GM21367 (cell line): Measurements from ENCODE around the gene ARHGEF1.
"Not testable (repeated sequence)": the region's sequence is repeated elsewhere in the genome, so short reads cannot be mapped to it uniquely, and the experiment has no call there.

Experiments used
- ATAC-seq: cut with Tn5 transposase; IDR thresholded peaks from one replicate; pipeline ENCODE4 v1.9.1; 2021; ENCODE audit not compliant: unreplicated experiment

Gene ARHGEF1

DNA sequence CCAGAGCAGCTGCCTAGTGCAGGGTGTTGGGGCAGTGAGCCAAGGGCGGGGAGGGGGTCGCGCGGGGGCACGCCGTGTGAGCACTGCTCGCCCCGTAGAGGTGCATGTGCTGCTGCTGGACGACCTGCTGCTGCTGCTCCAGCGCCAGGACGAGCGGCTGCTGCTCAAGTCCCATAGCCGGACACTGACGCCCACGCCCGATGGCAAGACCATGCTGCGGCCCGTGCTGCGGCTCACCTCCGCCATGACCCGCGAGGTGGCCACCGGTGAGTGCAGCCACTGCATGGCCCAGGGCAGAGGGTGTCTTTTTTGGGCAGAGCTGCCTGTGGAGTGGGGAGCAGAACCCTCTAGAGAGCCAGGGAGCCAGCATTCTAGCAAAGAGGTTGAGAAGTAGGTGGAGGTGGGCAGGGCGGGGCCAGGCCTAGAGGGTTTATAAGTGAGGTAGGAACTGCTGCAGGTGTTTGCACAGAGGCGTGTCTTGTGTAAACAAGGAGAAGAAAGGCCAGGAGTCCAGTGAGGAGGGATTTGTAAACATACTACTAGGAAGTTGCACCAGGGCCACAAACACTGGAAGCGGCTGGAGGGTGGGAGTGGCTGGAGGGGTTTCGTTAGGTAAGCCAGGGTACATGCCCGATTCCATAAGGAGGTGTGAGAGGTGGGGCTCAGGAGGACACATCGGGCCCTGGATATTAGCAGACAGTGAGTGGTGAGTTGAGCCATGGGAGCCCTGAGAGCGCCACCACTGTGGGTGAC lies 21.3 kb downstream of the ARHGEF1 start:
- ATAC-seq = no peak

- no peak for ATAC-seq
Measured at GRCh38 chr19:41905273-41906002, 22.5 kb downstream of the ARHGEF1 start.

GRCh38 chr19:41906271-41906670 lies 23.3 kb downstream of the ARHGEF1 start:
- no peak for ATAC-seq

GRCh38 chr19:41906916-41907680 lies 24.1 kb downstream of the ARHGEF1 start:
- no peak for ATAC-seq

- no peak for ATAC-seq
Measured at GRCh38 chr19:41907994-41908615, 25.1 kb downstream of the ARHGEF1 start.

DNA sequence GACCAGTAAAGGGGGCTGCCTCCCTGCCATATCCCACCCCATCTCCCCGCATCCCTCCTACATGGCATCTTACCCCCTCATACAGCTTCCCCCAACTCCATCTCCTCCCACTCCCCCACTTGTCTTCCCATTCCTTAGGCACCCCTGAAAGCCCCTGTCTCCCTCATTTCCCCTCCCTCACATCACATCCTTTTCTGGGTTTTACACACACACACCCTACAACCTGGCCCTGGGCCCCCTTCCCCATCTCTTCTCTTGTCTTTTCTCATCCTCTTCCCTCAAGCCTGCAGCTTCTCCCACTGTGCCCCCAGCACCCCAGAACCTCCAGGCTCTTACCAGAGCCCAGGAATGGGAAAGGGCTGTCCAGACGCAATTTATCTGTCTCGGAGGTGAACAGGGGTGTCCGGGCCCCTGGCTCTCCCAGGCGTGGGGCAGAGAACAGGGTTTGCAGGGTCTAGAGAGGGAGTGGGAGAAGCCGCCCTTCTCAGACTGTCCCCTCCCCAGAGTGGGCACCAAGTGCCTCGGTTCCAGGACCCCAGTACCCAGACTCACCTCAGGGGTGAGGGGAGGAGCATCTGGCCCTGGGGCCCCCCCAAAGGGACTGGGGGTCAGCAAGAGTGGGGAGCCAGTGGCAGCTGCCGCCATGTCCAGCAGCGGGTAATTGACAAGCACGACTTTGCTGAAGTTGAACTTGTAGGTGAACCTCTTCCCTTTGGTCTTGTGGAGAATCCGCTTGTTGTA lies 25.9 kb downstream of the ARHGEF1 start:
- no peak for ATAC-seq

- ATAC-seq = no peak
Measured at GRCh38 chr19:41909706-41910105, 26.7 kb downstream of the ARHGEF1 start.

DNA sequence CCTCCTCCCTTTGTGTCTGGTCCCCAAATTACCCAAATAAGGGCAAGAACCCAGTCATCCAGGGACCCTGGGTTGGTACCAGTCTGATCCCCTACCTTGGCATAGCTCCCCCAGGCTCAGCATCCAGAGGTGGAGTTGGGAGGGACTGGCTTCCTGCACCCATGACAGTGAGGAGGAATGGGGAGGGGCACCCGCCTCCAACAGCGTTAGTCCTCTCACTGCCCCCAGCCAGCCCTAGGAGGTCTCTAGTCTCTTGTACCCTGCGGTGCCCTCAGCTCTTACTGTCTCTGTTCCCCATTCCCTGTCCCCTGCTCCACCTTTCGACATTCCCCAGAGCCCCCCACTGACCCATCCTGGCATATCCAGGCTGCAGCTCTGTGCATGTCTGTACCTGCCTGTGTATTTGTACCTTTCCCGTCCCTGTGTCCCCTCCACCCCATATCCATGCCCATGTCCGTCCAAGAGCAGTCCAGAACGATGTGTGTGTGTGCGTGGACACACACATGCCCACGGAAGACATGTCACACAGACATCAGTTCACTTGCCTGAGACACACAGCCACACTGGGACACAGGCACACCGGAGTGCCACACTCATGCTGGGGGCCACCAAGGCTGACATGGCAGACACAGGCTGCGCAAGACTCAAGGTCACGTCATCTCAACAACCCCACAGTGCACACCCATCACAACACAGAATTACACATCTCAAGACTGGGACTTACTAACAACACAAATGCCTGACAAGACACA lies 27.4 kb downstream of the ARHGEF1 start:
- no peak for ATAC-seq

DNA sequence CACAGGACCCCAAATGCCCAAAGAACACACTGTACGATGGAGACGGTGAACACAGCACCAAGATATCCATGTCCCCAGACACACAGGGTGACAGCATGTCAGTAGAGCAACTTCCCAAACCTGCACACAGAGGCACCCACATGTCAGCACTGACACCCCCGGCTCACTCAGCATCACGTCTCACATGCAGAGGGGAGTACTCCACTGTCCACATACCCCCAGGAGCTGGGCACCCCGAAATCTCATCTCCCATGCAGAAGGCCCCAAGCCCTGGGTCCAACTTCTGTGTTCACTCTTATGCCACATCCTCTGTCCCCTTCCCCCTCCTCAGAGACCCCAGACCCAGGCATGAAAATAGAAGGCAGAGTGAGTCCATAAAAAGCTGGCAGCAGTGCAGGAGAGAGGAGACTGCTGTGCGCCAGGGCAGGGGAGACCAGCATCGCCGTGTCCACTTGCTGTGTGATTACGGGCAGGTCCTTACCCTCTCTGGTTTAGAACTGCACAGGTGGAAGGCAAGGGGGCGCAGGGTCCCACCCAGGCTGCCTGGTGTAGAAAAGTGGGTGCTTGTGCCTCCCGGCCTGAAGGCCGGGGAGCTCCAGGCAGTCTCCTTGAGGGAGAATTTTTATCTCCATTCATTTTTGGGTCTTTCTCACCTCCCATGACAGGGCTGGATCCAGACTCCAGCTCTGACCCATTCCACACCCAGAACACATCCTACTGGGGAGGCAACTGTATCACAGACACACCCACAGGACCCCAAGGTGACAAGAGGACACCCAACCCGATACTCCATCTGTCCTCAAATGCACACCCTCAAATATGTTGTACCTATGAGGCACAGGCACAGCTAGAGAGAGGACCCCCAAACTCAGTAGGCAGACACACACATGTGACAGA lies 28.3 kb downstream of the ARHGEF1 start:
- no peak for ATAC-seq

DNA sequence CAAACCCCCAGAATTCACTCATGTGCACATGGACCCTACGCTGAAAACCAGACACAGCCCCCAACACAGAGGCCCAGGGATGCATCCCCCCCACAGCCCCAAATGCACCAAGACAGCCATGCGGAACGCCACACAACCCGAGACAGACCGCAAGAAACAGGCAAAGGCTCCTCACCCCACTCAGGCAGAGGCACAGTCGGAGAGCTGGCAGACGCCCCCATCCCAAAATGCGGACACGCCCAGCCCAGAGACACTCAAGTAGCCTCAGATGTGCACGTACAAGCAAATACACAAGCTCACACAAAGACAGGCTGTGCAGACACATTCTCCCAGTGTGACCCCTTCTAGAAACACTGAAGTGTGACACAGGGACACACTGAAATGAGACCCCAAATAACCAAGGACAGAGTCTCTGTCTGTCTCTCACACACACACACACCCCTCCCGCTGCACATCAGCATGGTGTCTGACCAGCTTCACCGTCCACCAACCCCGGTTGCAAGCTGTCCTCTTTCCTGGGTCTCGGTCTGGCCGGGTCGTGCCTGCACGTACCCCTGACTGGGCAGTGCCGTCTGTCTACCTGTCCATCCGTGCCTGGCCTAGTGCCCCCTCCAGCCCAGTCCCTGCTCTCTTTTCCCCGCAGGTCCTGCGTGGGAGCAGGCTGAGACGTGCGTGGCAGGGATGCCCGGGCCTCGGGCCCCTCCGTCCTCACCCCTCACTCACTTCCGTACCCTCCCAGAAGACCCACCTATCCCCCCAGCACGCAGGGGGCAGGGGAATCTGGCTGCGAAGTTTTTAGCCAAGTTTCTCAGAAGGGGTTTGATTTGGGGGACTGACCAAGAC lies 29.1 kb downstream of the ARHGEF1 start:
- ATAC-seq = no peak

GRCh38 chr19:41912899-41913537 lies 30.0 kb downstream of the ARHGEF1 start:
- ATAC-seq = no peak

- no peak for ATAC-seq
Measured at GRCh38 chr19:41913538-41914423, 30.8 kb downstream of the ARHGEF1 start.

GRCh38 chr19:41914424-41914834 lies 31.4 kb downstream of the ARHGEF1 start:
- ATAC-seq = not testable (repeated sequence)

DNA sequence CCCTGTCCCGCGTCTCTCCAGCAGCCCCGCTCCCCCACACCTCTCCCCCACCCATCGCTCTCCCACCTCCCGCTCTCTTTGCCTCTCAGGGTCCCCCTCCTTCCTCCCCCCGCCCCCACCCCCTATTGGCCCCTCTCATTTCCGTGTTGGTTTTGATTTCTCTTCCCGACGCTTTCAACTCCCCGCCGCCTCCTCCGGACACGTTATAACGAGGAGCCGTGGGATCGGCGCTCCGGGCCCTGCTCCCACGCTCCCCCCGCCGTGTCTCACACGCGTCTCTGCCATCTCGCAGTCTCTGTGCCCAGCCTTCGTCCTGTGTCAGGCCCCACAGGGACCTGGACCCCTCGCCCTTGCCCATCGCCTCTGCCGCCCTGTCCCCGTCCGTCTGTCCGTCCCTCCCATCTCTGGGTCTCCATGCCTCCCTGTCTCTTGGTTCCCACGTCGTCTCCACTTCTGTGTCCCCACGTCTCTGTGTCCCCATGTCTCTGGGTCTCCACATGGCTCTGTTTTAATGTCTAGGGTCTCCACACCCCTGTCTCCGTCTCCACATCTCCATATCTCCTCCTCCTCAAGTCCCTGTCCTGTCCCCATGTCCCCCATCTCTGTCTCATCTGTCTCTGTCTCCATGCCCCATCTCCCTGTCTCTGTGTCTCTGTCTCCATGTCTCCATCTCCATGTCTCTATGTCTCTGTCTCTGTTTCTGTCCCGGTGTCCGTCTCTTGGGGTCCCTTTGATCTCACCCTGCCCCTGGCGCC lies 32.2 kb downstream of the ARHGEF1 start:
- ATAC-seq = no peak

GRCh38 chr19:41915776-41916414 lies 32.9 kb downstream of the ARHGEF1 start:
- ATAC-seq = no peak
